Bronchial epithelial cell (primary cell): ENCODE results near the gene TAS2R8. TPM values are rescaled to one million over a fixed set of nuclear protein-coding genes. Genes with fewer than 3 reads are reported as not detected.

Experiments used
- DNase-seq: peaks from one replicate; pipeline ENCODE4 v3.0.0-alpha.2; 2010; ENCODE audit warnings: low read depth
- FAIRE-seq: peaks from 2 replicates; lab custom pipeline; 2011; peaks lifted over from hg19 to GRCh38; lab: Jason Lieb, UNC
- H3K27me3 ChIP-seq: 2 replicates; pipeline ENCODE4 v1.5.1; 2011; ENCODE audit warnings: low read length; ENCODE audit not compliant: control insufficient read depth, insufficient read depth
- H3K36me3 ChIP-seq: 2 replicates; pipeline ENCODE4 v1.5.1; 2011; ENCODE audit warnings: low read length; ENCODE audit not compliant: control insufficient read depth, insufficient read depth
- H3K4me3 ChIP-seq: 2 replicates; pipeline ENCODE4 v1.5.1; 2011; ENCODE audit warnings: mild to moderate bottlenecking, low read depth, low read length, control low read depth
- CTCF ChIP-seq: IDR thresholded peaks from 2 replicates; pipeline ENCODE4 v1.5.1; 2011; ENCODE audit warnings: mild to moderate bottlenecking, moderate library complexity, low read length, control low read depth, inconsistent platforms; ENCODE audit not compliant: insufficient read depth, severe bottlenecking
- total RNA-seq: library from RNA; depleted of rRNA; stranded (reverse); fragments of >200 nt; gene quantifications from 2 replicates; pipeline ENCODE4 v1.2.1, GENCODE V29; 2014

The TAS2R8 gene
- total RNA-seq, 1 donor from 2014 or later: not detected

- Histone ChIP-seq H3K27me3 (no peaks in the 10 kb centered on the region), H3K36me3 (no peaks in the 10 kb centered on the region), H3K4me3 (no peak overlapping the region)
- FAIRE-seq: no peak
- no peak for DNase-seq
- no peak for TF ChIP-seq CTCF
These were observed 23.8 kb downstream of the TAS2R8 start for GRCh38 chr12:10783252-10783651.

GRCh38 chr12:10779103-10779502, 28.0 kb downstream of the TAS2R8 start:
- Histone ChIP-seq H3K36me3 (no peaks in the 10 kb centered on the region), H3K4me3 (no peak overlapping the region), H3K27me3 (peaks cover 2% of the 10 kb centered on the region)
- no peak for TF ChIP-seq CTCF
- FAIRE-seq (no peak), DNase-seq (no peak)

- peaks cover 11% of the 10 kb centered on the region for H3K27me3 ChIP-seq
- FAIRE-seq (no peak), DNase-seq (peak; percentile 44)
- TF ChIP-seq CTCF: peak; percentile 45
- H3K36me3 ChIP-seq: no peaks in the 10 kb centered on the region
- no peak overlapping the region for H3K4me3 ChIP-seq
These were observed 35.9 kb downstream of the TAS2R8 start for GRCh38 chr12:10771132-10771733.

GRCh38 chr12:10759657-10760056, 47.4 kb downstream of the TAS2R8 start:
- peaks cover 1% of the 10 kb centered on the region for H3K27me3 ChIP-seq
- no peaks in the 10 kb centered on the region for H3K36me3 ChIP-seq
- FAIRE-seq: no peak
- no peak for TF ChIP-seq CTCF
- no peak for DNase-seq
- no peak overlapping the region for H3K4me3 ChIP-seq

GRCh38 chr12:10756194-10756593, 50.9 kb downstream of the TAS2R8 start:
- Histone ChIP-seq H3K4me3 (no peak overlapping the region), H3K36me3 (no peaks in the 10 kb centered on the region), H3K27me3 (peaks cover 1% of the 10 kb centered on the region)
- FAIRE-seq: no peak
- TF ChIP-seq CTCF: no peak
- no peak for DNase-seq

Other genes with a start within 250 kb of the TAS2R8 start
- 14.0 and 14.5 TPM in 2 replicates for gene MAGOHB, start 193.7 kb downstream of the TAS2R8 start, total RNA-seq
- 0.53 and 6.8 TPM in 2 replicates for gene STYK1, start 133.2 kb downstream of the TAS2R8 start, total RNA-seq
- gene YBX3, start 84.0 kb downstream of the TAS2R8 start, total RNA-seq: 134 and 164 TPM in 2 replicates
- gene TAS2R7, start 4.7 kb downstream of the TAS2R8 start, total RNA-seq: not detected in 2 replicates
- gene TAS2R9, start 2.9 kb upstream of the TAS2R8 start, total RNA-seq: not detected in 2 replicates
- 0.26 TPM in 2 replicates for gene TAS2R10, start 19.1 kb upstream of the TAS2R8 start, total RNA-seq
- 0.53 TPM in 1 of 2 replicates, not detected in the other for gene PRR4, start 42.2 kb upstream of the TAS2R8 start, total RNA-seq
- gene PRH1, start 77.0 kb upstream of the TAS2R8 start, total RNA-seq: 13.3 and 13.7 TPM in 2 replicates
- gene TAS2R13, start 102.3 kb upstream of the TAS2R8 start, total RNA-seq: 0.38 and 1.1 TPM in 2 replicates
- 0.38 TPM in 1 of 2 replicates, not detected in the other for gene PRH2, start 122.0 kb upstream of the TAS2R8 start, total RNA-seq
- gene TAS2R14, start 132.0 kb upstream of the TAS2R8 start, total RNA-seq: 1.1 and 1.2 TPM in 2 replicates
- 1.0 and 2.1 TPM in 2 replicates for gene TAS2R50, start 179.6 kb upstream of the TAS2R8 start, total RNA-seq
- 1.8 and 2.0 TPM in 2 replicates for gene TAS2R20, start 191.0 kb upstream of the TAS2R8 start, total RNA-seq
- gene TAS2R19, start 215.3 kb upstream of the TAS2R8 start, total RNA-seq: 2.4 and 3.9 TPM in 2 replicates
- 1.3 and 2.0 TPM in 2 replicates for gene TAS2R31, start 224.1 kb upstream of the TAS2R8 start, total RNA-seq